Hindlimb muscle (tissue), 1 donor: ENCODE data around the gene ZNF285. TPM values are rescaled to one million over a fixed set of nuclear protein-coding genes. Genes with fewer than 3 reads are reported as not detected.
A peak's percentile ranks its signal among the peaks of the same experiment; 100 is the strongest.
"Not testable (repeated sequence)": the region's sequence is repeated elsewhere in the genome, so short reads cannot be mapped to it uniquely, and the experiment has no call there.

Experiments used
- DNase-seq: peaks from one replicate; pipeline ENCODE4 v3.0.0-alpha.2; 2013
- polyA plus RNA-seq: library from polyadenylated mRNA; unstranded; fragments of 120-200 nt; gene quantifications from one replicate; pipeline ENCODE4 v1.2.1, GENCODE V29; 2013; ENCODE audit not compliant: insufficient read length

ZNF285 gene
- 7.8 TPM for polyA plus RNA-seq

DNA sequence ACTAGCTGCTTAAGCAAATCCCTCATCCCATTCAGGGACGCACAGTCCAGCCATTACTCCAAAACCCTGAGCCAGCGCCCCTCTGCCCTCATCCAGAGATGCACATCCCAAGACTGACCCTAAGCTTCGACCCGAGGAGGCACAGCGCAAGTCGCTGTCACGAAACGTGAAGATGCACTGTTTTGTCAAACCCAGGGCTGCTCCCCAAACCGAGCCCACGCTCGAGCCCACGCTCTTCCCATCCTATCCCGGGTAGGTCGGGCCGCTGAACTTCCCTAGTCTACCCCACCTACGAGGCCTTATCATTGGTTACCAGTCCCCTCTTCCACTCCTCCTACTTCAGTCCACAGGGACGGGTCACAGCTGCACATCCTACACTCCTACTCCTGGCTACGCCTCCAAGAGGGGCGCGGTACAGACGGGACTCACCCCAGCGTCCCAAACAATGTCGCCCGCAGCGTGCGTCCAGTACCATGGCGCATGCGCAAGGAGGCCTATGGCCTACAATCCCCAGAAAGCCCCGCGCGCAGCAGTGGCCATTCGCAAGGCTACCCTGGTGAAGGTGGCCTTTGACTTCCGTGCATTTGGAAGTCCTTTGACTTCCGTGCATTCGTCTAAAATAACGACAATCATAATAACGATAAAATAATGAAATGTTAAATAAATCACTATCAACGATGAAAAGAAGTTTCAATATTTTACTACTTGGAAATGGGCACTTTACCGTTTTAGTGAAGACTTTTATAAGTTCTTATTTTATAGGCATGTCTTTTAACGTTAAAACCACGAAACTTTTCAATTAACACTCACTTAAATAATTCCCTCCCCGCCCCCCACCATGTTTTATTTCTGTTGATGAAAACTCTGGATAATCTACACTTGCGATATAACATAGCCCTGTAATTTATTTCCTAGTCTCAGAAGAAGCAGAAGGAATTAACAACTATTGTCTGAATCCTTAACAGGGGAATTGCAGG lies at the start of gene ZNF285:
TSS of gene ZNF285 (minus strand) at position 470 of the 977 bp plus-strand sequence. CDS start 4,395 bp downstream, outside the sequence.
- DNase-seq: peak; percentile 96

DNA sequence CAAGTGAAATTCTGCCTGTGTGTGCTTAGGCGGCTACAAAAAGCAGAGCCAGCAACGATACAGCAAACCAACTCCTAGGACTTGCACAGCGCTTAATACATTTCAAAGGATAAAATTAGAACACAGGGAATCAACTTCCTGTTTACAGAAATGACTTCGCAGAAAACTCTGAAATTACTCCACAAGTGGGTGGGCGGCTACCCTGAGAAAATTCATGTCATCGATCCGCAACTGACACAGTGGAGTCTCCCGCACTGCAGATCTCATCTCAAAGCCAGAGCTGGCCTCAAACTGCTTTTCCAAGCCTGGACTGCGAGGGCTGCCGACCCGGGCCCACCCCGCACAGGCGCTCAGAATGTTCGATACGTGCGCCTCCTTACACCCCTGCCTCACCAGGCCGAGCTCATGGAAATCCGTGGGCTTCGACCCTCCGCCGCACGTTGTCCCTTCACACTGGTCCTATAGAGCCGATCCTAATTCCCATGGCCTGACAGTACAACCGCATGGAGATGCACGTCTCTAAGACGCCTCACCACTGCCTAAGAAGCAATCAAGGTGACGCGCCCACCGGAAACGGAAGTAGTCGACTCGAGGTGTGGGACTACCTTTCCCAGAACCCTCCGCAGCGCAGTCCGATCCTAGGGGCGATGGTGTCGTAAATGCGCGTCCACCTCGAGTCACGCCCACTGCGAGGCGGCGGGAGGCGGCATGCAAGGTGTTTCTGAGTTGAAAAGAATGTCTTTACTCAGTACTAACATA lies 46.7 kb upstream of the ZNF285 start, which contains the start of gene ZNF229:
TSS of gene ZNF229 (minus strand) at position 557 of the 759 bp plus-strand sequence. CDS start 5,625 bp downstream, outside the sequence.
- peak; percentile 77 for DNase-seq

DNA sequence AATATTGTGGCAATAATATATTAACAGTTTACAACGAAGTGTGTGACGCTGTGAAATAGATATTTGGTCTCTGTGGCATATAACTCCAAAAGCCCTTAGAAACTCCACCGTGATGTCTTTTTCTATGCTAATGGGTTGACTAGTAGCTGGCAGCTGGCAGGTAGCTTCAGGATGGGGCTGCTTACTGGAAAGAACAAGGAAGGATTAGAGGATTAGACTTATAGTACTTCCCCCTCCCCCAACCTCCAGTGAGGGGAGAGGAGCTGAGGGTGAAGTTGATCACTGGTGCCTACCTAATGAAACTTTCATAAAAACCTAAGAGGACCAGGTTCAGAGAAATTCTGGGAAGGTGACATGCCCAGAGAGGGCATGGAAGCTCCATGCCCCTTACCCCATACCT lies 37.0 kb upstream of the ZNF285 start:
- no peak for DNase-seq

DNA sequence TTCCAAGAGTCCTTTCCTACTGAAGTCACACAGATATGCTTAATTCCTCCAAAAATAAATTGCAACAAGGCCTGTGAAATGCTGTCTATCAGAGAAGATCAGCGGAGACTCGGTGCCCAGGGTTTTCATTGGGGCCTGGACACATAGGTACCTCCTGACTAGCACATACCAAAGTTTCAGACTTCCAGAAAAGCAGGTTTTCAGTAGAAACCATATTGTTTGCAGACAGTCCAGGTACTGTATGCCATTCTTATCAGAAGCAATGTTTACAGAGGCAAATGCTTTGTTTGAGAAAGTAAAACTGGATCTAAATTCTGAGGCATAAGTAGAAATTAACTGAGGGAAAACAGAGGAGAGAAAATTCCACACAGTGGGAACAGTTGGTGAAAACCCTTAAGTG lies 34.0 kb upstream of the ZNF285 start:
- no peak for DNase-seq

DNA sequence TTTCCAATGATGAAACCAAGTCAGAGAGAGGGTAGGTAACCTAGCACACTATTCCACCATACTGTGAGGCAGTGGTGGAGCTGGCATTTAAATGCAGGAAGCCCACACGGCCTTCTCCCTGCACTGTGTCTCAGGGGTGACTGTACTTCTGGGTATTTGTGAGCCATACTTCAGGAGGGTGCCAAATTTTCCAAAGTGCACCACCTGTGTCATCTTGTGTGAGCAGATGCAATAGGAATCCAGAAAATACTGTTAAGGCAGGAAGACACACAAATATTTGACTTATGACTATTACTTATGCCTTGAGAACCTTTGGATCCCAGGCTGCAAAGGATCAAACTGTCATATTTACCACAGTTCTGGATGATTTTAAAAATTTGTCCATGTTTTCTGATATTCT lies 29.5 kb upstream of the ZNF285 start:
- no peak for DNase-seq

DNA sequence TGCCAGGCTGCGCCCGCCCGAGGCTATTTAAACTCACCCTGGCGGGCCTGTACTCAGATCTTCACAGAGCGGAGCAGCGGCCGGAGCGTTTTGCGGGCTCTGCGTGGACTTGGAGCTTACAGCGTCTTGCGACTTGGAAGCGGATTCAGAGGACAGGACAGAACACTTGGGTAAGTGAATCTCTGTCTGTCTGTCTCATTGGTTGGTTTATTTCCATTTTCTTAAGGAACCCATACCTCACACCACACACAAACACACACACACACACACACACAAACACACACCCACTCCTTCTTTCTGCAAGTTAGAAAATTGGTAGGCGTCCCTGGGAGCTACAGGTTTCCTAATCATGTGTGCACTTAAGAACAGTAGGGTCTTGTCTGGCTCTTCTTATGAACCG lies 14.1 kb upstream of the ZNF285 start:
- DNase-seq: not testable (repeated sequence)

DNA sequence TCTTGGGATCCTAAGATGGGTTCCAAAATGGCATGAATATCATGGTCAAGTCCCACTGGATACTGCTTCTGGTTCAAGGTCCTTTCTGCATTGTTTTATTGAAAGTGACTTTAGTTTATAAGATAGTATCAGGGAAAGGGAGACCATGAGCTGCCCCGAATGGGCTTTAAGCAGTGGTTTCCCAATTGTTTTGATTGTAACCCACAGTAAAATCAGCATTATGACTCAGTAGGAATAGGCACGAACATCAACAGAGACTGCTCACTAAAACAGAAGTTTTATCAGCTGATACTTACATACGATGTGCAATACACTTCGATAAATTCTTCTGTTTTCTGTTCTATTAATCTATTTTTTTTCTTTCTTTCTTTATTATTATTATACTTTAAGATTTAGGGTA lies 12.1 kb downstream of the ZNF285 start:
- DNase-seq: not testable (repeated sequence)

DNA sequence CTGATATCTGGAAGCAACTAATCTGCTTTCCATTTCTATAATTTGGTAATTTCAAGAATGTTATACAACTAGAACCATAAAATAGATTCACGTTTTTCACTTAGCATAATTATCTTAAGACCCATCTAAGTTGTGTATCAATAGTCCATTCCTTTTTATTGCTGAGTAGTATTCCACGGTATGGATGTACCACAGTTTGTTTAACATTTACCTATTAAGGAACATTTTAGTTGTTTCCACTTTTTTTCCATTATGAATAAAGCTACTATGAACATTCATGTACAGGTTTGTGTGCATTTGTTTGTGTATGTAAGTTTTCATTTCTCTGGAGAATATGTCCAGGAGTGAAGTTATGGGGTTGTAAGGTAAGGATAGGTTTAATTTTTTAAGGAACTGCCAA lies 26.6 kb downstream of the ZNF285 start:
- DNase-seq: no peak

DNA sequence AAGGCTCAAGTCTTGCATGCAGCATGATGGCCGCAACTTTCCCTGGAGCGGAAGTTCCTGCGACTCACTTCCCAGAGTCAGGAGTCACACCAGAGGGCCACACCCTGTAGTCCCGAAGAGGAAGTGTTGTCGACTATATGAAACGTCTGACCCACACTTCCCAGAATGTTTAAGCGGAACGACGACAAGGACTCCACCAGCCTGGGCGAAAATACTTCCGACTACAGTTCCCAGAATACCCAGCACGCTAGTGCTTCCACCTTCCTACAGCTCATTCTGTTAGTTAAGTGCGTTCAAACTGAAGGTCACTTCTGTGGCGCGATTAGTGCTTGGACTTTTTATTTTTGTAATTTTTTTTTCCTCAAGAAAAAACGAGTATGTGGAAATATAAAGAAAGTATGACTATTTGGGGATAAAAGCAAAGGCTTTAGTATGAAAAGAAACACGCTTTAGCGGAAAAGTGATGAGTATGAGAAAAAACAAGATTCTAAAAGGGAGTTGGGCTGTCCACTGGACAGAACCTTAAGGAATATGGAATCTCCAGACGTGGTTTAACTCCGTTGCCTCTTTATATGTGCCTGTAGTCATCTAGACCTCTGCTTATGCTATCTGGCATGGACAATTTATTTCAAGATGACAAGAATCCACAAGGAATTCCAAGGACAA lies 29.5 kb downstream of the ZNF285 start:
- DNase-seq: no peak

DNA sequence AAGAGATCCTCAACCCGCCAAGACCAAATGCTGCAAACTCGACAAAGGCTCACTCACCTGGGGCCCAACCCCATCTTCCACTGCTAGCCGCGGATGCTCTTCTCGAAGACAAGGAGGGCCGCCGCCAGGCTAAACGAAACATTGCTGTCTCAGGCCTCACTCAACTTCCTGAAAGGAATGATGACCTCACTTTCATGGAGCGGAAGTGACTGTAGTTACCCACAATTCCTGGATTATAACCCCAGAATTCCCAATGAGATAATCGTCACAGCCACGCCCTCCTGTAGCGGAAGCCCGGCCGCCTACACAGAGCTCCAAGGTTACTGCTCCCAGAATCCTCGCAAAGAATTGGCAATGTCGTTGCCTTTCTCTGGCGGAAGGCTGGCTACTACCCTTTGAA lies 34.4 kb downstream of the ZNF285 start:
- no peak for DNase-seq

DNA sequence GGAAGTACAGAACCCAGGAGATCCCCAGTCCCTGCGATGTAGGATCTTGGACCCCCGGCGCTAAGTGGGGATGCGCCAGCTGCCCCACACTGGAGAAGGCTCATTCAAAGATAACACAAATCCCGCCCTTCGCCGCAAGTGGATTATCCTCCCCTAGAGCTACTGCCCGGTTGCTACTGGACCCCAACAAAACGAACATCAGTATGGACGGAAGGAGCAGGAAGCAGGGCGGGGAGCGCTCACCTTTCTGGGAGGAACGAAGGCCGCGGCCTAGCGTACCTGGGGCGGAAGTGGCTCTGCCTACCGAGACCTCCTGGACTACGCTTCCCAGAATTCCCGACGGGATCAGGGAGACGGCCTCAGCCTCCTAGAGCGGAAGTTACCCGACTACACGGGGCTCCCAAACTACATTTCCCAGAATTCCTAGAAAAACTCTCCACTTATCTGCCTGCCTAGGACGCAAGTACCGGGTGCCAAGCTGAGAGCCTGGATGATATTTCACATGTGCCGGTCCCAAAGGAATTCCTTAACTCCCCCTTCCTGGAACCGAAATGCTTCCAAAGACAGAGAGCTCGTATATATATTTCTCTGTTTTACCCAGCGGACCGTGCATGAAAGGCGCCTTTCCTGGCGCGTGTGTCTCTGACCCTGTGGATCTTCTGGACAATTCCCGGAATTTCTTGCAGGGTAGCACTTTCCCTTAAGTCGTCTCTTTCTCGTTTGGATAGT lies 44.9 kb downstream of the ZNF285 start, which contains the start of gene ZNF112:
TSS of gene ZNF112 (minus strand) at position 298 of the 729 bp plus-strand sequence. CDS start 16,141 bp downstream, outside the sequence.
- DNase-seq: peak; percentile 91

DNA sequence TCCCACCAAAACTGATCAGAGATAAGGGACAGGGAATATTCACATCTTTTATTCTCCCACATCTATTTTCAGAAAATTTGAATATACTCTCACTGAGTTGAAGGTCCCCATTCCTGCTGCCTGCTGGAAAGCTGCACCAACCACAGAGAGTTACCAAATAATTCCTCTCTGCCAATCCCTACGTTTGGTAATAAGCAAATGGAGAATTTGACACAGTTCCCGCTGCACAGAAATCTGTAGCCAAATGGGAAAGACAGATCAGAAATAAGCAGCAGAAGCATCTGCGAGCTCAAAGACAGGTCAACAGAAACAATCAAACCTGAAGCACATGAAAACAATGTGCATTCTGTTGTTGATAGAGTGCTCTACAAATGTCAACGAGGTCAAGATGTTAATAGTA lies 54.9 kb downstream of the ZNF285 start:
- no peak for DNase-seq

DNA sequence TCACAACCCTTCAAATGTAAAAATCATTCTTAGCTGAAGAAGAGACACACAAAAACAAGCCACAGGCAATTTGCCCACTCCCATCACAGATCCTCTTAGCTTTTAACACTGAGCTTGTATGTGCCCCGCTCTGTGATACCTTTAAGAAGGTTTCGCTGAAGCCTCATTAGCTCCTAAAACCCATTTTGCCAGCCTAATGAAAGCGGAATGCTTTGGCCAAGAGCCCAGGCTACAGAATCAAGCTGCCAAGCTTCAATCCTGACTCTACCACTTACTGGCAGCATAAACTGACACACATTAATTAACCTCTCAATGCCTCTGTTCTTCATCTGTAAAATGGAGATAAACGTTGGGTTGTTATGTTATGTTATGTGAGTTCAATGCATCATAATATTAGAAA lies 55.4 kb downstream of the ZNF285 start:
- DNase-seq: no peak

DNA sequence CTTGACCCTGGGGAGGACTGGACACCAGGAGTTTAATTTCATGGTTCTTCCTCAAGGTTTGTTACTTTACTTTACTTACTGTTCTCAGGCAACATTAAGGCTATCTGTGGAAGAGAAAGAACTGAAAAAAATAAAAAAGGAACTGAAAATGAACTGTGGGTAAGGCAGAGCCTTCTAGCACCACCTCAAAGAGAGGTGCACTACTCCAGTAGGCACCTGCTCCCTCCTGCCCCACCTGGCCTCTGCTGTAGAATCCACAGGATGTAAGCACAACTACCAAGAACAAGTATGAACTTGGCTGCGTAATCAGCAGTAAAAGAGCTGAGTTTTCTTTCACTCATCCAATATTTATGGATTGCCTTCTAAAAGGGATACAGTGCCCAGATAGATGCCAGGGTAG lies 57.2 kb downstream of the ZNF285 start:
- DNase-seq: no peak

DNA sequence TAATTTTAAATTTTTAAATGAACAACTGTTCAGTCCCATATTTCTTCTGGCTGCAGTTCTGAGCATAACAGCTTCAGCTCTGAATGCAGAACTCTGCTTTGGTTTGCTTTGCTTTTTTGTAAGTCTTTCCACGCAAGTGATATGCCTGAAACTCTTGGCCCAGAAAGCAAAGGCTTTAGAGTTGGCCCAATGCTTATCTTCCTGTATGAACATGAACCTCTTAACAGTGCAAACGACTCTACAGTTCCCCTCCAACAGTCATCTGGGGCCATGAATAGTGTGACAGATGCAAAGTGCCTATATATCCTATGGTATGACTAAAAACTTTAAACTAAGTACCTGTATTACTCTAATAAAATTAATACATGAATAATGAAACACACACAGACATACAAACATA lies 59.6 kb downstream of the ZNF285 start:
- DNase-seq: no peak

DNA sequence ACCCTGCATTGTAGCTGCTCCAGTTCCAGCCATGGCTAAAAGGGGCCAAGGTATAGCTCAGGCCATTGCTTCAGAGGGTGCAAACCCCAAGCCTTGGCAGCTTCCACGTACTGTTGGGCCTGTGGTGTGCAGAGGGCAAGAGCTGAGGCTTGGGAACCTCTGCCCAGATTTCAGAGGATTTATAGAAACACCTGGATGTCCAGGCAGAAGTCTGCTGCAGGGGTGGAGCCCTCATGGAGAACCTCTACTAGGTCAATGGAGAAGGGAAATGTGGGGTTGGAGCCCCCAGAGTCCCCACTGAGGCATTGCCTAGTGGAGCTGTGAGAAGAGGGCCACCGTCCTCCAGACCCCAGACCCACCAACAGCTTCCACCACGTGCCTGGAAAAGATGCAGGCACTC lies 66.8 kb downstream of the ZNF285 start:
- not testable (repeated sequence) for DNase-seq

Other genes starting within 250 kb of the ZNF285 start
- gene ZNF226, start 236.5 kb downstream of the ZNF285 start, polyA plus RNA-seq: 13.0 TPM
- gene ZNF227, start 189.1 kb downstream of the ZNF285 start, polyA plus RNA-seq: 11.9 TPM
- 3.1 TPM for gene ZNF233, start 141.7 kb downstream of the ZNF285 start, polyA plus RNA-seq
- 7.6 TPM for gene ZNF235, start 96.6 kb downstream of the ZNF285 start, polyA plus RNA-seq
- gene ZNF112, start 44.9 kb downstream of the ZNF285 start, polyA plus RNA-seq: 4.9 TPM
- gene ZNF229, start 46.9 kb upstream of the ZNF285 start, polyA plus RNA-seq: 5.3 TPM
- gene ZNF180, start 98.9 kb upstream of the ZNF285 start, polyA plus RNA-seq: 6.9 TPM
- not detected for gene CEACAM20, start 128.1 kb upstream of the ZNF285 start, polyA plus RNA-seq
- not detected for gene IGSF23, start 212.0 kb upstream of the ZNF285 start, polyA plus RNA-seq
- gene PVR, start 242.3 kb upstream of the ZNF285 start, polyA plus RNA-seq: 24.6 TPM